ENCODE results near the gene GJA10.
A peak's percentile ranks its signal among the peaks of the same experiment; 100 is the strongest.

GJA10 gene

DNA sequence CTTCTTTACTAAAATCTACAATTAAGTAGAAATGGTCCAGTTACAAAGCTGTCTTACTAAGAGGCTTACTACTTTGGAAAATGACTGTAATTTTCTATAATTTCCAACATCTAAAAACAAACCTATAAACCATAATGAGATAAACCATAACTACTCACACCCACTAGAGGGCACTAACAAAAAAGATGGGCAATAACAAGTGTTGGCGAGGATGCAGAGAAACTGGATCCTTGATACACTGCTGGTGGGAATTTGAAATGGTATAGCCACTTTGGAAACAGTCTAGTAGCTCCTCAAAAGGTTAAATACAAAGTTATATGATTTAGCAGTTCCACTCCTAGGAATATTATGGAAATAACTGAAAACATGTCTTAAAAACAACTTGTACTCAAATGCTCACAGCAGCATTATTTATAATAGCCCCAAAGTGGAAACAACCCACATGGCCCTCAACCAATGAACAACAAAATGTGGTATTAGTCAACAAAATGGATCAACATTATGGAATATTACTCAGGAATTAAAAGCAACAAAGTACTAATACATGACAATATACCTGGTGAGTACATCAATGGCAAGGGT, 50.6 kb downstream of the GJA10 start:
- DNase-seq (ENCODE audit: low spot score), result peak; percentile 18
